Measurements from ENCODE around the gene DRGX. TPM values are rescaled to one million over a fixed set of nuclear protein-coding genes. Genes with fewer than 3 reads are reported as not detected.

Gene DRGX
- total RNA-seq, 1 experiment from 2014 or later, result not detected

DNA sequence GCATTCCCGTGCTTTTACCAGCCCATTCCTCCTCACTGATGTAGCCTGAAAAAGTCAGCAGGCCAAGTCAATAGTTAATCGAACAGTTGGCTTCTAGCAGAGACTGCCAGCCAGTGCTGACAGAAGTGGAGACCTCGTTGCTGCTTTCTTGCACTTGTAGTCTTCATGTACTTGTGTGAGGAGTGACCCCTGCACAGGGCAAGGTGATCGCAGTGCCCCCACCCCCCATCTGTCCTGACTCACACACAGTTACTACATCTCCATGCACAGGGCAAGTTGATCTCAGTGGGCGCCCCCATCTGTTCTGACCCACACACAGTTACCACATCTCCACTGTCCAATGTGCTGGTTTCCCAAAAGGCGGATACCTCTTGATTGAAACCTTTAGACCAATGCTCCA, 62.7 kb downstream of the DRGX start:
- H3K36me3 ChIP-seq (ENCODE audit: insufficient read depth, low read length, poor library complexity, severe bottlenecking), result no peaks in the 10 kb centered on the region
- peaks cover 6% of the 10 kb centered on the region for H3K27me3 ChIP-seq (replicated peaks; ENCODE audit: insufficient read depth, low read depth, low read length, poor library complexity)
- CTCF ChIA-PET, result no interaction called here
- H3K4me3 ChIP-seq (ENCODE audit: low read depth, low read length, poor library complexity, severe bottlenecking), result no peak overlapping the region
- H3K4me1 ChIP-seq (ENCODE audit: insufficient read depth, low read length, poor library complexity, severe bottlenecking), result no peaks in the 10 kb centered on the region
- DNase-seq (ENCODE audit: low spot score), result no peak
- H3K9me3 ChIP-seq (ENCODE audit: low read depth, low read length, poor library complexity, severe bottlenecking), result no peaks in the 10 kb centered on the region
- intact Hi-C loops (cut with micrococcal nuclease; ENCODE audit: unreplicated experiment), result no loop called here
- no TSS peak for BruUV-seq (replicated peaks)
- POLR2A ChIA-PET (ENCODE audit: low non-redundant PET), result no interaction called here
- no peak overlapping the region for H3K27ac ChIP-seq (ENCODE audit: low read depth, low read length, poor library complexity, severe bottlenecking)
- TF ChIP-seq, protein P1, sequence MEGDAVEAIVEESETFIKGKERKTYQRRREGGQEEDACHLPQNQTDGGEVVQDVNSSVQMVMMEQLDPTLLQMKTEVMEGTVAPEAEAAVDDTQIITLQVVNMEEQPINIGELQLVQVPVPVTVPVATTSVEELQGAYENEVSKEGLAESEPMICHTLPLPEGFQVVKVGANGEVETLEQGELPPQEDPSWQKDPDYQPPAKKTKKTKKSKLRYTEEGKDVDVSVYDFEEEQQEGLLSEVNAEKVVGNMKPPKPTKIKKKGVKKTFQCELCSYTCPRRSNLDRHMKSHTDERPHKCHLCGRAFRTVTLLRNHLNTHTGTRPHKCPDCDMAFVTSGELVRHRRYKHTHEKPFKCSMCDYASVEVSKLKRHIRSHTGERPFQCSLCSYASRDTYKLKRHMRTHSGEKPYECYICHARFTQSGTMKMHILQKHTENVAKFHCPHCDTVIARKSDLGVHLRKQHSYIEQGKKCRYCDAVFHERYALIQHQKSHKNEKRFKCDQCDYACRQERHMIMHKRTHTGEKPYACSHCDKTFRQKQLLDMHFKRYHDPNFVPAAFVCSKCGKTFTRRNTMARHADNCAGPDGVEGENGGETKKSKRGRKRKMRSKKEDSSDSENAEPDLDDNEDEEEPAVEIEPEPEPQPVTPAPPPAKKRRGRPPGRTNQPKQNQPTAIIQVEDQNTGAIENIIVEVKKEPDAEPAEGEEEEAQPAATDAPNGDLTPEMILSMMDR (conservative IDR thresholded peaks at IDR 0.05; ENCODE audit: low read depth, low read length), result no peak
- no peak for TF ChIP-seq EZH2 (IDR thresholded peaks at IDR 0.05; ENCODE audit: borderline replicate concordance, low read depth, low read length, poor library complexity, severe bottlenecking)

DNA sequence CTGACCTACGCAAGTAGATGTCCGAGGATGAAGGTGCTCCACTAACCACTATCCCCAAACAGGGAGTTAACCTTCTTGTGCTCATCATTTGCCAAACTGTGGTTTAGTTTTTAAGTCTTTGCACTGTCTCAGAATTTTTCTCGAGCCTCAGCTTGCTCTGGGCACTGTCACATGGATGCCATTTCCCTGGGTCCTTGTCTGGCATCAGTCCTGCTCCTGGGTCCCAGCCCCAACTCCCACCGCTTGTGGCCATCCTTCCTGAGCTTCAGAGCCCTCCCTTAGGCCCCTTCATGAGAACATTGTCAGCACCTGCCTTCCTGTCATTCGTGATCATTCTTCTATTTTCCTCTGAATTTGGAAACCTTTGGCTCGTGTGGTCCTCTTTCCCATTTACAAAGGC, 63.1 kb downstream of the DRGX start:
- BruUV-seq (replicated peaks), result no TSS peak
- H3K27ac ChIP-seq (ENCODE audit: low read depth, low read length, poor library complexity, severe bottlenecking), result no peak overlapping the region
- H3K4me1 ChIP-seq (ENCODE audit: insufficient read depth, low read length, poor library complexity, severe bottlenecking), result no peaks in the 10 kb centered on the region
- H3K27me3 ChIP-seq (replicated peaks; ENCODE audit: insufficient read depth, low read depth, low read length, poor library complexity), result peaks cover 7% of the 10 kb centered on the region
- ChIA-PET CTCF (no interaction called here), POLR2A (ENCODE audit: low non-redundant PET) (no interaction called here)
- TF ChIP-seq, protein P1 (conservative IDR thresholded peaks at IDR 0.05; ENCODE audit: low read depth, low read length), result no peak
- no peak for TF ChIP-seq EZH2 (IDR thresholded peaks at IDR 0.05; ENCODE audit: borderline replicate concordance, low read depth, low read length, poor library complexity, severe bottlenecking)
- H3K9me3 ChIP-seq (ENCODE audit: low read depth, low read length, poor library complexity, severe bottlenecking), result no peaks in the 10 kb centered on the region
- no peaks in the 10 kb centered on the region for H3K36me3 ChIP-seq (ENCODE audit: insufficient read depth, low read length, poor library complexity, severe bottlenecking)
- no peak for DNase-seq (ENCODE audit: low spot score)
- no peak overlapping the region for H3K4me3 ChIP-seq (ENCODE audit: low read depth, low read length, poor library complexity, severe bottlenecking)
- intact Hi-C loops (cut with micrococcal nuclease; ENCODE audit: unreplicated experiment), result no loop called here

DNA sequence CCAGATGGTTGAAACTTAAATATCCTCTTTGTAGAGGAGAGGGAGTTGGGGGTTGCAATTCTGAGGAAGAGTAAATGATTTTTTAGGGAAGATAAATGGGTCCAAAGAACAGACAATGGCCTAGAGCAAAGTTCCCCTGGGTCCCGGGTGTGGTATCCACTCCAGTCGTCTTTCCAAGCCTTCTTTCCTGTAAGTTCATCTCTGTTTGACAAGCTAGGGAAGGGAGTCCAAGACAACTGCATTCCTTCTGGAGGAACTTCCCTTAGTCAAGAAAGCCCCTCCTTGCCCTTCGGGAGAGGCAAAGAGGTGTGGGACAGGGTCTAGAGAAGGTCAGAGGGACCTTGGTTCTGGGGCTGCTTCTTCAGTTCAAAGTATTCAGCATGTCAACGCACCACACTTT, 63.6 kb downstream of the DRGX start:
- H3K27me3 ChIP-seq (replicated peaks; ENCODE audit: insufficient read depth, low read depth, low read length, poor library complexity), result peaks cover 7% of the 10 kb centered on the region
- no peaks in the 10 kb centered on the region for H3K9me3 ChIP-seq (ENCODE audit: low read depth, low read length, poor library complexity, severe bottlenecking)
- intact Hi-C loops (cut with micrococcal nuclease; ENCODE audit: unreplicated experiment), result no loop called here
- POLR2A ChIA-PET (ENCODE audit: low non-redundant PET), result no interaction called here
- BruUV-seq (replicated peaks), result no TSS peak
- CTCF ChIA-PET, result no interaction called here
- no peaks in the 10 kb centered on the region for H3K36me3 ChIP-seq (ENCODE audit: insufficient read depth, low read length, poor library complexity, severe bottlenecking)
- no peak for DNase-seq (ENCODE audit: low spot score)
- TF ChIP-seq EZH2 (IDR thresholded peaks at IDR 0.05; ENCODE audit: borderline replicate concordance, low read depth, low read length, poor library complexity, severe bottlenecking), result no peak
- TF ChIP-seq, protein P1 (conservative IDR thresholded peaks at IDR 0.05; ENCODE audit: low read depth, low read length), result no peak
- H3K4me1 ChIP-seq (ENCODE audit: insufficient read depth, low read length, poor library complexity, severe bottlenecking), result no peaks in the 10 kb centered on the region
- H3K4me3 ChIP-seq (ENCODE audit: low read depth, low read length, poor library complexity, severe bottlenecking), result no peak overlapping the region
- H3K27ac ChIP-seq (ENCODE audit: low read depth, low read length, poor library complexity, severe bottlenecking), result no peak overlapping the region

Data from A673 (cell line).